NT2/D1 (cell line): Measurements from ENCODE around the gene MYOZ1.

Source experiments
- DNase-seq: peaks from one replicate; pipeline ENCODE4 v3.0.0-alpha.2; 2011; ENCODE audit warnings: low read depth, low spot score
- H3K27me3 ChIP-seq: 2 replicates; pipeline ENCODE4 v1.6.0; 2011; ENCODE audit warnings: mild to moderate bottlenecking; ENCODE audit not compliant: insufficient read length, insufficient read depth
- H3K36me3 ChIP-seq: 2 replicates; pipeline ENCODE4 v1.6.1; 2011; ENCODE audit warnings: mild to moderate bottlenecking, low read length, mixed read lengths; ENCODE audit not compliant: insufficient read depth, insufficient read length
- H3K4me1 ChIP-seq: 2 replicates; pipeline ENCODE4 v1.5.1; 2011; ENCODE audit not compliant: insufficient read depth, insufficient read length
- H3K4me3 ChIP-seq: 2 replicates; pipeline ENCODE4 v1.5.1; 2011; ENCODE audit warnings: low read depth; ENCODE audit not compliant: insufficient read length
- H3K9ac ChIP-seq: 2 replicates; pipeline ENCODE4 v1.6.0; 2011; ENCODE audit warnings: low read depth; ENCODE audit not compliant: insufficient read length
- H3K9me3 ChIP-seq: 2 replicates; pipeline ENCODE4 v1.5.1; 2011; ENCODE audit warnings: mild to moderate bottlenecking, low read length; ENCODE audit not compliant: insufficient read depth
- SUZ12 ChIP-seq: IDR thresholded peaks from 2 replicates; pipeline ENCODE4 v1.6.1; 2011; ENCODE audit not compliant: insufficient read length, insufficient read depth; ENCODE audit errors: extremely low read depth
- YY1 ChIP-seq: IDR thresholded peaks from 2 replicates; pipeline ENCODE4 v1.6.1; 2011; ENCODE audit not compliant: insufficient read length, insufficient read depth
- ZNF274 ChIP-seq: IDR thresholded peaks from 2 replicates; pipeline ENCODE4 v1.6.1; 2011; ENCODE audit warnings: mild to moderate bottlenecking, low read depth, low read length

MYOZ1 gene

GRCh38 chr10:73589563-73590126, 51.6 kb downstream of the MYOZ1 start:
- TF ChIP-seq ZNF274 = no peak
- TF ChIP-seq SUZ12 = no peak
- TF ChIP-seq YY1 = no peak
- no peaks in the 10 kb centered on the region for H3K36me3 ChIP-seq
- H3K27me3 ChIP-seq = no peaks in the 10 kb centered on the region
- no peak overlapping the region for H3K4me3 ChIP-seq
- no peak overlapping the region for H3K9ac ChIP-seq
- DNase-seq = no peak
- H3K4me1 ChIP-seq = no peaks in the 10 kb centered on the region
- H3K9me3 ChIP-seq = peaks cover 9% of the 10 kb centered on the region

- TF ChIP-seq YY1 (no peak), ZNF274 (no peak), SUZ12 (no peak)
- H3K4me1 ChIP-seq = no peaks in the 10 kb centered on the region
- H3K9me3 ChIP-seq = peaks cover 9% of the 10 kb centered on the region
- H3K9ac ChIP-seq = no peak overlapping the region
- H3K36me3 ChIP-seq = no peaks in the 10 kb centered on the region
- H3K4me3 ChIP-seq = no peak overlapping the region
- no peaks in the 10 kb centered on the region for H3K27me3 ChIP-seq
- no peak for DNase-seq
These were observed 52.6 kb downstream of the MYOZ1 start for GRCh38 chr10:73588656-73589055.

- no peaks in the 10 kb centered on the region for H3K36me3 ChIP-seq
- no peak overlapping the region for H3K9ac ChIP-seq
- H3K9me3 ChIP-seq = peaks cover 9% of the 10 kb centered on the region
- H3K4me3 ChIP-seq = no peak overlapping the region
- DNase-seq = no peak
- TF ChIP-seq SUZ12 = no peak
- no peak for TF ChIP-seq YY1
- TF ChIP-seq ZNF274 = no peak
- H3K4me1 ChIP-seq = no peaks in the 10 kb centered on the region
- H3K27me3 ChIP-seq = no peaks in the 10 kb centered on the region
These were observed 54.7 kb downstream of the MYOZ1 start for GRCh38 chr10:73586583-73586984.

GRCh38 chr10:73585327-73585726, 55.9 kb downstream of the MYOZ1 start:
- peaks cover 9% of the 10 kb centered on the region for H3K9me3 ChIP-seq
- no peaks in the 10 kb centered on the region for H3K27me3 ChIP-seq
- no peak overlapping the region for H3K4me3 ChIP-seq
- H3K4me1 ChIP-seq = no peaks in the 10 kb centered on the region
- no peak for DNase-seq
- TF ChIP-seq YY1 = no peak
- no peak for TF ChIP-seq ZNF274
- no peak for TF ChIP-seq SUZ12
- H3K9ac ChIP-seq = no peak overlapping the region
- no peaks in the 10 kb centered on the region for H3K36me3 ChIP-seq

- no peaks in the 10 kb centered on the region for H3K4me1 ChIP-seq
- H3K9me3 ChIP-seq = peaks cover 9% of the 10 kb centered on the region
- no peaks in the 10 kb centered on the region for H3K27me3 ChIP-seq
- H3K36me3 ChIP-seq = no peaks in the 10 kb centered on the region
- no peak for DNase-seq
- TF ChIP-seq SUZ12 (no peak), YY1 (no peak), ZNF274 (no peak)
- H3K9ac ChIP-seq = no peak overlapping the region
- no peak overlapping the region for H3K4me3 ChIP-seq
These were observed 56.5 kb downstream of the MYOZ1 start for GRCh38 chr10:73584737-73585136.

- no peak for DNase-seq
- Histone ChIP-seq H3K27me3 (no peaks in the 10 kb centered on the region), H3K4me1 (no peaks in the 10 kb centered on the region), H3K36me3 (no peaks in the 10 kb centered on the region), H3K9ac (no peak overlapping the region), H3K9me3 (peaks cover 9% of the 10 kb centered on the region), H3K4me3 (no peak overlapping the region)
- TF ChIP-seq SUZ12 (no peak), ZNF274 (no peak), YY1 (no peak)
These were observed 59.4 kb downstream of the MYOZ1 start for GRCh38 chr10:73581918-73582317.
